A549 (cell line): ENCODE measurements around the gene CNPY4. TPM values are rescaled to one million over a fixed set of nuclear protein-coding genes. Genes with fewer than 3 reads are reported as not detected.

Source experiments
- ATAC-seq, 2 experiments: fragments of 200-7000 bp in 1 of 2; fragments of >200 bp in 1 of 2; cut with Nextera tagmentation in 1 of 2; cut with Tn5 transposase in 1 of 2; 3 replicates each; pipeline versions ENCODE4 v1.8.0 to v1.9.1; 2018 to 2020; ENCODE audit warnings: mild to moderate bottlenecking in 1 of 2, moderate library complexity in 1 of 2
- CTCF ChIA-PET: fragments of 300-600 bp; sonication (Branson Sonifier 250); formaldehyde crosslinking; extraction: SDS; loops from one replicate; lab custom pipeline; 2021; ENCODE audit warnings: antibody characterized with exemption, inconsistent platforms; lab: Yijun Ruan, JAX
- POLR2A ChIA-PET: fragments of 350-600 bp; formaldehyde crosslinking; extraction: SDS; loops from one replicate; lab custom pipeline; 2021; ENCODE audit warnings: antibody characterized with exemption, inconsistent platforms; lab: Yijun Ruan, JAX
- DNase-seq, 2 experiments: peaks; one replicate each; pipeline versions ENCODE4 v3.0.0 to v3.0.0-alpha.2; 2011 to 2016; ENCODE audit warnings: low read depth in 1 of 2, low spot score in 1 of 2
- FAIRE-seq: peaks from 2 replicates; lab custom pipeline; 2011; peaks lifted over from hg19 to GRCh38; lab: Jason Lieb, UNC
- H3K27ac ChIP-seq, 2 experiments: fragments of >200 bp; sonication (Bioruptor Twin); formaldehyde crosslinking; 3 replicates each; pipeline ENCODE4 v1.5.1; 2016 to 2017
- H3K4me1 ChIP-seq: fragments of >200 bp; sonication (Bioruptor Twin); formaldehyde crosslinking; 3 replicates; pipeline ENCODE4 v1.6.1; 2016
- H3K4me2 ChIP-seq: fragments of >200 bp; sonication (Bioruptor Twin); formaldehyde crosslinking; 3 replicates; pipeline ENCODE4 v1.6.1; 2016
- H3K4me3 ChIP-seq: fragments of >200 bp; sonication (Bioruptor Twin); formaldehyde crosslinking; 3 replicates; pipeline ENCODE4 v1.5.1; 2016
- H3K9me3 ChIP-seq: fragments of >200 bp; sonication (Bioruptor Twin); formaldehyde crosslinking; 3 replicates; pipeline ENCODE4 v1.6.1; 2016
- CBX8 ChIP-seq: fragments of 200-600 bp; sonication (generic); IDR thresholded peaks from 2 replicates; pipeline ENCODE4 v1.6.1; 2016
- CHD4 ChIP-seq: fragments of 200-600 bp; sonication (generic); IDR thresholded peaks from 2 replicates; pipeline ENCODE4 v1.6.1; 2016; ENCODE audit warnings: antibody characterized with exemption, mild to moderate bottlenecking, borderline replicate concordance
- E2F6 ChIP-seq: IDR thresholded peaks from 2 replicates; pipeline ENCODE4 v1.6.1; 2012; ENCODE audit warnings: low read depth, borderline replicate concordance
- EHF ChIP-seq: fragments of 250-450 bp; sonication (Bioruptor Pico); IDR thresholded peaks from 2 replicates; pipeline ENCODE4 v1.5.0; 2020; ENCODE audit warnings: mild to moderate bottlenecking
- EP300 ChIP-seq, 2 experiments: fragments of >200 bp; sonication (Bioruptor Twin); formaldehyde crosslinking; IDR thresholded peaks; 2 replicates in 1 of 2; 3 replicates in 1 of 2; pipeline ENCODE4 v1.6.1; 2016 to 2017
- HDAC2 ChIP-seq: fragments of 200-600 bp; sonication (generic); IDR thresholded peaks from 2 replicates; pipeline ENCODE4 v1.6.1; 2016
- HEYL ChIP-seq: fragments of 250-450 bp; sonication (Bioruptor Pico); IDR thresholded peaks from 2 replicates; pipeline ENCODE4 v1.8.0; 2021; ENCODE audit warnings: mild to moderate bottlenecking, moderate library complexity
- KDM1A ChIP-seq: fragments of 200-600 bp; sonication (generic); IDR thresholded peaks from 2 replicates; pipeline ENCODE4 v1.6.1; 2016; ENCODE audit warnings: low read depth, mild to moderate bottlenecking
- MAFK ChIP-seq: fragments of 450-650 bp; IDR thresholded peaks from 2 replicates; pipeline ENCODE4 v1.6.1; 2014; ENCODE audit not compliant: partially characterized antibody
- MAX ChIP-seq: IDR thresholded peaks from 2 replicates; pipeline ENCODE4 v1.6.1; 2012
- NFE2L2 ChIP-seq: fragments of 150-350 bp; conservative IDR thresholded peaks from 2 replicates; pipeline ENCODE4 v1.6.1; 2014; ENCODE audit warnings: low read length
- NR3C1 ChIP-seq: fragments of >200 bp; sonication (Bioruptor Twin); formaldehyde crosslinking; IDR thresholded peaks from 3 replicates; pipeline ENCODE4 v1.6.1; 2017
- POLR2A ChIP-seq: IDR thresholded peaks from 2 replicates; pipeline ENCODE4 v1.6.1; 2012; ENCODE audit warnings: mild to moderate bottlenecking, low read length
- POLR2AphosphoS2 ChIP-seq: conservative IDR thresholded peaks from 2 replicates; pipeline ENCODE4 v1.6.1; 2012; ENCODE audit warnings: low read length, improper control_type of control experiment, inconsistent platforms
- RNF2 ChIP-seq: fragments of 200-600 bp; sonication (generic); IDR thresholded peaks from 2 replicates; pipeline ENCODE4 v1.6.1; 2016; ENCODE audit warnings: low read depth, mild to moderate bottlenecking, antibody characterized with exemption, moderate library complexity, borderline replicate concordance
- SREBF2 ChIP-seq: fragments of 450-650 bp; IDR thresholded peaks from 2 replicates; pipeline ENCODE4 v1.6.1; 2014; ENCODE audit warnings: mild to moderate bottlenecking, moderate library complexity
- TP53 ChIP-seq: fragments of 250-450 bp; sonication (Bioruptor Pico); IDR thresholded peaks from 2 replicates; pipeline ENCODE4 v1.5.0; 2021; ENCODE audit warnings: mild to moderate bottlenecking, moderate library complexity
- USF2 ChIP-seq: fragments of 450-650 bp; IDR thresholded peaks from 2 replicates; pipeline ENCODE4 v1.6.1; 2014; ENCODE audit warnings: antibody characterized with exemption
- ZNF302 ChIP-seq: fragments of 250-450 bp; sonication (Bioruptor Pico); IDR thresholded peaks from 2 replicates; pipeline ENCODE4 v1.9.0; 2021; ENCODE audit warnings: inconsistent platforms, mild to moderate bottlenecking, moderate library complexity
- ZSCAN20 ChIP-seq: fragments of 250-450 bp; sonication (Bioruptor Pico); IDR thresholded peaks from 2 replicates; pipeline ENCODE4 v1.8.0; 2022; ENCODE audit warnings: mild to moderate bottlenecking, moderate library complexity
- WGBS: methylation state at CpG from one replicate; pipeline ENCODE4 v1.1.6; 2017; ENCODE audit errors: missing lambda C conversion rate; 5-methylcytosine and 5-hydroxymethylcytosine counted together
- polyA plus RNA-seq, 4 experiments: library from polyadenylated mRNA; depleted of rRNA in 3 of 4; stranded (reverse); fragments of >200 nt; fragmentation: RNase III in 1 of 4; extraction: RNeasy Plus Mini Kit Qiagen cat#74134 plus additional on column Dnase treatment in 1 of 4; gene quantifications; 2 replicates in 3 of 4; 3 replicates in 1 of 4; pipeline ENCODE4 v1.2.3, GENCODE V29; 2011 to 2017
- TF ChIP-seq, protein P1 (sequence below): IDR thresholded peaks from 2 replicates; pipeline ENCODE4 v1.6.1; 2012

The CNPY4 gene
- polyA plus RNA-seq, 2 of the 4 experiments (the other 2 are of a cell fraction), result 11.7 to 22.8 TPM

DNA sequence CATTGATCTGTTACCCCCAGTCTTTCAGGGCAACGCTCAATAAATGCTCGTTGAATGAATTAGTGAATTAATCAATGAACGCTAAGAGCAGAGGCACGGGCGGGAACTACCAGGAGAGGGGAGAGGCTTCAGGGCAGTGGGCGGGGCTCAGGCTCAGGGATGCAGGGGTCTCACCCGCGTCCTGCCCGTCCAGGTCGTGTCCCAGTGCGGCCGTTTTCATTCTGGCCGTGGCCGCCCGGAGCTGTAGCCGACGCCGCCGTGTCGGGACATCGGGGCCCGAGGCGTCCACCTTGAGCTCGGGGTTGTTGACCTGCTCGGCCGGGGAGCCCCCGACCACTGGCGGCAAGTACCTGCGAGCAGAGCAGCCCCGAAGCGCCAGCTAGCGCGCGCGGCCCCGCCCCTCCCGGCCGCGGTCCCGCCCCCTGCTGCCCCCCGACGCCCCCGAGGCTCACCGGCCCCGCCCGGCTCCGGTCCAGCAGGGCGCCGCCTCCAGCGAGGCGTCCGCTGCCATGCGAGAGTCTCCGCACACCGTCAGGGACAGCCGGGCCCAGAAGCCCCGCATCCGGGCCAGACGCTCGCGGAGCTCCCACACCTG lies 51.8 kb downstream of the CNPY4 start:
- H3K4me3 ChIP-seq, result peak overlapping the region; percentile 40
- DNase-seq, result no peak
- peak overlapping the region; percentile 87 for H3K4me2 ChIP-seq
- TF ChIP-seq KDM1A (no peak), HEYL (CRISPR knock-in tag) (no peak), ZSCAN20 (CRISPR knock-in tag) (no peak), CHD4 (no peak), POLR2AphosphoS2 (no peak), SREBF2 (no peak), MAFK (no peak), USF2 (no peak), NFE2L2 (no peak), POLR2A (no peak), EHF (CRISPR knock-in tag) (no peak), NR3C1 (no peak), TP53 (CRISPR knock-in tag) (no peak), MAX (no peak), EP300 (IDR thresholded peaks at IDR 0.05) (no peak)
- TF ChIP-seq, protein P1, sequence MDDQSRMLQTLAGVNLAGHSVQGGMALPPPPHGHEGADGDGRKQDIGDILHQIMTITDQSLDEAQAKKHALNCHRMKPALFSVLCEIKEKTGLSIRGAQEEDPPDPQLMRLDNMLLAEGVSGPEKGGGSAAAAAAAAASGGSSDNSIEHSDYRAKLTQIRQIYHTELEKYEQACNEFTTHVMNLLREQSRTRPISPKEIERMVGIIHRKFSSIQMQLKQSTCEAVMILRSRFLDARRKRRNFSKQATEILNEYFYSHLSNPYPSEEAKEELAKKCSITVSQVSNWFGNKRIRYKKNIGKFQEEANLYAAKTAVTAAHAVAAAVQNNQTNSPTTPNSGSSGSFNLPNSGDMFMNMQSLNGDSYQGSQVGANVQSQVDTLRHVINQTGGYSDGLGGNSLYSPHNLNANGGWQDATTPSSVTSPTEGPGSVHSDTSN, result no peak
- 9% methylated on average over 19 of the region's 61 CpGs for WGBS
- no peak for FAIRE-seq
- no peaks in the 10 kb centered on the region for H3K9me3 ChIP-seq
- peak overlapping the region in 1 of 2 experiments; percentile 68; a peak in 4 of 6 replicates for H3K27ac ChIP-seq
- no peaks in the 10 kb centered on the region; the same call in 2 of the 3 replicates for H3K4me1 ChIP-seq
- peak; percentile 20 to 57; a peak in 4 of 6 replicates for ATAC-seq
- ChIA-PET CTCF (interaction anchor here (1.2 to 1.6 kb wide), 2 partner anchors 12 to 31 kb away, joined by 3 to 4 read pairs; partner anchors contain the start of gene TRAPPC14), POLR2A (no interaction called here)

GRCh38 chr7:100171840-100172239 lies 52.4 kb downstream of the CNPY4 start:
- no peak for TF ChIP-seq HEYL (CRISPR knock-in tag)
- TF ChIP-seq E2F6, result no peak
- TF ChIP-seq ZNF302 (CRISPR knock-in tag), result no peak
- no peak for TF ChIP-seq CBX8
- no peak for TF ChIP-seq HDAC2
- TF ChIP-seq KDM1A, result no peak
- no peak for TF ChIP-seq POLR2AphosphoS2
- TF ChIP-seq RNF2, result no peak
- TF ChIP-seq NR3C1, result no peak
- peak overlapping the region in 1 of 2 experiments; percentile 68; a peak in 3 of 6 replicates for H3K27ac ChIP-seq
- H3K4me3 ChIP-seq, result peak overlapping the region; percentile 40
- peaks cover 4% of the 10 kb centered on the region; the same call in 2 of the 3 replicates for H3K4me1 ChIP-seq
- ChIA-PET CTCF (interaction anchor here (0.7 to 2.2 kb wide), 5 partner anchors 12 to 39 kb away, joined by 3 to 8 read pairs (median 3); partner anchors contain the start of gene TRAPPC14), POLR2A (no interaction called here)
- H3K4me2 ChIP-seq, result peak overlapping the region; percentile 87
- no peaks in the 10 kb centered on the region for H3K9me3 ChIP-seq
- DNase-seq, result no peak
- no peak for FAIRE-seq
- WGBS, result 69% methylated on average over 22 of the region's 22 CpGs
- peak in 1 of 2 experiments; percentile 14; a peak in 2 of 6 replicates for ATAC-seq
